Measurements from ENCODE around the gene CLASP2.

Gene CLASP2

GRCh38 chr3:33592999-33593398, 125.1 kb downstream of the CLASP2 start:
- no peak overlapping the region for H2AFZ ChIP-seq (ENCODE audit: low read depth, low read length)
- H3K4me1 ChIP-seq (ENCODE audit: insufficient read depth, low read length), result no peaks in the 10 kb centered on the region
- no peak overlapping the region for H3K4me3 ChIP-seq (ENCODE audit: low read length)
- H3K27me3 ChIP-seq (ENCODE audit: insufficient read depth, low read length), result no peaks in the 10 kb centered on the region
- peaks cover 26% of the 10 kb centered on the region for H3K36me3 ChIP-seq (ENCODE audit: insufficient read depth, low read length)
- no peaks in the 10 kb centered on the region for H3K9me3 ChIP-seq (ENCODE audit: low read length)

GRCh38 chr3:33590541-33590940, 127.5 kb downstream of the CLASP2 start:
- Histone ChIP-seq H3K36me3 (ENCODE audit: insufficient read depth, low read length) (peaks cover 27% of the 10 kb centered on the region), H3K4me1 (ENCODE audit: insufficient read depth, low read length) (no peaks in the 10 kb centered on the region), H2AFZ (ENCODE audit: low read depth, low read length) (no peak overlapping the region), H3K27me3 (ENCODE audit: insufficient read depth, low read length) (no peaks in the 10 kb centered on the region), H3K9me3 (ENCODE audit: low read length) (no peaks in the 10 kb centered on the region), H3K4me3 (ENCODE audit: low read length) (no peak overlapping the region)

GRCh38 chr3:33586402-33586801, 131.7 kb downstream of the CLASP2 start:
- Histone ChIP-seq H3K9me3 (ENCODE audit: low read length) (no peaks in the 10 kb centered on the region), H2AFZ (ENCODE audit: low read depth, low read length) (no peak overlapping the region), H3K27me3 (ENCODE audit: insufficient read depth, low read length) (no peaks in the 10 kb centered on the region), H3K4me1 (ENCODE audit: insufficient read depth, low read length) (no peaks in the 10 kb centered on the region), H3K36me3 (ENCODE audit: insufficient read depth, low read length) (peaks cover 26% of the 10 kb centered on the region), H3K4me3 (ENCODE audit: low read length) (no peak overlapping the region)

- H3K27me3 ChIP-seq (ENCODE audit: insufficient read depth, low read length), result no peaks in the 10 kb centered on the region
- H3K9me3 ChIP-seq (ENCODE audit: low read length), result no peaks in the 10 kb centered on the region
- H3K4me1 ChIP-seq (ENCODE audit: insufficient read depth, low read length), result peaks cover 4% of the 10 kb centered on the region
- no peak overlapping the region for H2AFZ ChIP-seq (ENCODE audit: low read depth, low read length)
- H3K4me3 ChIP-seq (ENCODE audit: low read length), result no peak overlapping the region
- H3K36me3 ChIP-seq (ENCODE audit: insufficient read depth, low read length), result peaks cover 13% of the 10 kb centered on the region
These were observed 135.8 kb downstream of the CLASP2 start for GRCh38 chr3:33582234-33582633.

GRCh38 chr3:33581666-33582065, 136.4 kb downstream of the CLASP2 start:
- H3K4me3 ChIP-seq (ENCODE audit: low read length), result no peak overlapping the region
- no peaks in the 10 kb centered on the region for H3K9me3 ChIP-seq (ENCODE audit: low read length)
- H2AFZ ChIP-seq (ENCODE audit: low read depth, low read length), result no peak overlapping the region
- H3K4me1 ChIP-seq (ENCODE audit: insufficient read depth, low read length), result peaks cover 4% of the 10 kb centered on the region
- H3K27me3 ChIP-seq (ENCODE audit: insufficient read depth, low read length), result no peaks in the 10 kb centered on the region
- H3K36me3 ChIP-seq (ENCODE audit: insufficient read depth, low read length), result peaks cover 11% of the 10 kb centered on the region

- no peaks in the 10 kb centered on the region for H3K9me3 ChIP-seq (ENCODE audit: low read length)
- H3K27me3 ChIP-seq (ENCODE audit: insufficient read depth, low read length), result no peaks in the 10 kb centered on the region
- no peak overlapping the region for H2AFZ ChIP-seq (ENCODE audit: low read depth, low read length)
- peaks cover 13% of the 10 kb centered on the region for H3K36me3 ChIP-seq (ENCODE audit: insufficient read depth, low read length)
- peaks cover 4% of the 10 kb centered on the region for H3K4me1 ChIP-seq (ENCODE audit: insufficient read depth, low read length)
- no peak overlapping the region for H3K4me3 ChIP-seq (ENCODE audit: low read length)
These were observed 138.2 kb downstream of the CLASP2 start for GRCh38 chr3:33579840-33580239.

GRCh38 chr3:33579178-33579510, 138.9 kb downstream of the CLASP2 start:
- H3K36me3 ChIP-seq (ENCODE audit: insufficient read depth, low read length), result peaks cover 13% of the 10 kb centered on the region
- no peak overlapping the region for H3K4me3 ChIP-seq (ENCODE audit: low read length)
- H3K4me1 ChIP-seq (ENCODE audit: insufficient read depth, low read length), result peaks cover 4% of the 10 kb centered on the region
- H3K27me3 ChIP-seq (ENCODE audit: insufficient read depth, low read length), result no peaks in the 10 kb centered on the region
- no peaks in the 10 kb centered on the region for H3K9me3 ChIP-seq (ENCODE audit: low read length)
- H2AFZ ChIP-seq (ENCODE audit: low read depth, low read length), result no peak overlapping the region

GRCh38 chr3:33578325-33579177, 139.5 kb downstream of the CLASP2 start:
- Histone ChIP-seq H3K4me1 (ENCODE audit: insufficient read depth, low read length) (peaks cover 4% of the 10 kb centered on the region), H2AFZ (ENCODE audit: low read depth, low read length) (no peak overlapping the region), H3K27me3 (ENCODE audit: insufficient read depth, low read length) (no peaks in the 10 kb centered on the region), H3K4me3 (ENCODE audit: low read length) (no peak overlapping the region), H3K9me3 (ENCODE audit: low read length) (no peaks in the 10 kb centered on the region), H3K36me3 (ENCODE audit: insufficient read depth, low read length) (peaks cover 11% of the 10 kb centered on the region)

- no peaks in the 10 kb centered on the region for H3K27me3 ChIP-seq (ENCODE audit: insufficient read depth, low read length)
- no peaks in the 10 kb centered on the region for H3K9me3 ChIP-seq (ENCODE audit: low read length)
These were observed 140.5 kb downstream of the CLASP2 start for GRCh38 chr3:33577588-33577987.

GRCh38 chr3:33577173-33577572, 140.9 kb downstream of the CLASP2 start:
- Histone ChIP-seq H2AFZ (ENCODE audit: low read depth, low read length) (no peak overlapping the region), H3K9me3 (ENCODE audit: low read length) (no peaks in the 10 kb centered on the region), H3K4me3 (ENCODE audit: low read length) (no peak overlapping the region), H3K4me1 (ENCODE audit: insufficient read depth, low read length) (peaks cover 4% of the 10 kb centered on the region), H3K36me3 (ENCODE audit: insufficient read depth, low read length) (peaks cover 18% of the 10 kb centered on the region), H3K27me3 (ENCODE audit: insufficient read depth, low read length) (no peaks in the 10 kb centered on the region)

More at GRCh38 chr3:33577588-33577987, 140.5 kb downstream of the CLASP2 start:
- H2AFZ ChIP-seq (ENCODE audit: low read depth, low read length), result no peak overlapping the region
- no peak overlapping the region for H3K4me3 ChIP-seq (ENCODE audit: low read length)
- peaks cover 4% of the 10 kb centered on the region for H3K4me1 ChIP-seq (ENCODE audit: insufficient read depth, low read length)
- H3K36me3 ChIP-seq (ENCODE audit: insufficient read depth, low read length), result peaks cover 15% of the 10 kb centered on the region

- H3K27me3 ChIP-seq (ENCODE audit: insufficient read depth, low read length), result no peaks in the 10 kb centered on the region
- peaks cover 1% of the 10 kb centered on the region for H3K9me3 ChIP-seq (ENCODE audit: low read length)
- no peak overlapping the region for H3K4me3 ChIP-seq (ENCODE audit: low read length)
- no peak overlapping the region for H2AFZ ChIP-seq (ENCODE audit: low read depth, low read length)
- H3K36me3 ChIP-seq (ENCODE audit: insufficient read depth, low read length), result peaks cover 24% of the 10 kb centered on the region
- H3K4me1 ChIP-seq (ENCODE audit: insufficient read depth, low read length), result peaks cover 4% of the 10 kb centered on the region
These were observed 142.7 kb downstream of the CLASP2 start for GRCh38 chr3:33575311-33575710.

GRCh38 chr3:33557829-33558228, 160.2 kb downstream of the CLASP2 start:
- Histone ChIP-seq H3K36me3 (ENCODE audit: insufficient read depth, low read length) (peaks cover 38% of the 10 kb centered on the region), H3K4me3 (ENCODE audit: low read length) (no peak overlapping the region), H3K9me3 (ENCODE audit: low read length) (peaks cover 4% of the 10 kb centered on the region), H2AFZ (ENCODE audit: low read depth, low read length) (no peak overlapping the region), H3K4me1 (ENCODE audit: insufficient read depth, low read length) (no peaks in the 10 kb centered on the region), H3K27me3 (ENCODE audit: insufficient read depth, low read length) (no peaks in the 10 kb centered on the region)

- H2AFZ ChIP-seq (ENCODE audit: low read depth, low read length), result no peak overlapping the region
- H3K4me3 ChIP-seq (ENCODE audit: low read length), result no peak overlapping the region
- H3K4me1 ChIP-seq (ENCODE audit: insufficient read depth, low read length), result no peaks in the 10 kb centered on the region
- peaks cover 4% of the 10 kb centered on the region for H3K9me3 ChIP-seq (ENCODE audit: low read length)
- peaks cover 41% of the 10 kb centered on the region for H3K36me3 ChIP-seq (ENCODE audit: insufficient read depth, low read length)
- no peaks in the 10 kb centered on the region for H3K27me3 ChIP-seq (ENCODE audit: insufficient read depth, low read length)
These were observed 160.8 kb downstream of the CLASP2 start for GRCh38 chr3:33557279-33557678.

GRCh38 chr3:33547101-33547500, 171.0 kb downstream of the CLASP2 start:
- H3K36me3 ChIP-seq (ENCODE audit: insufficient read depth, low read length), result peaks cover 53% of the 10 kb centered on the region
- no peaks in the 10 kb centered on the region for H3K27me3 ChIP-seq (ENCODE audit: insufficient read depth, low read length)
- H3K4me3 ChIP-seq (ENCODE audit: low read length), result no peak overlapping the region
- peaks cover 7% of the 10 kb centered on the region for H3K9me3 ChIP-seq (ENCODE audit: low read length)
- H2AFZ ChIP-seq (ENCODE audit: low read depth, low read length), result no peak overlapping the region
- no peaks in the 10 kb centered on the region for H3K4me1 ChIP-seq (ENCODE audit: insufficient read depth, low read length)
